MCF 10A (cell line): ENCODE results near the gene OGFOD3. TPM values are rescaled to one million over a fixed set of nuclear protein-coding genes. Genes with fewer than 3 reads are reported as not detected.
A peak's percentile ranks its signal among the peaks of the same experiment; 100 is the strongest.
"Not testable (repeated sequence)": the region's sequence is repeated elsewhere in the genome, so short reads cannot be mapped to it uniquely, and the experiment has no call there.

Source experiments
- BruUV-seq: library from RNA; stranded (reverse); fragments of 400-500 nt; replicated peaks from 2 replicates; lab custom pipeline; 2021; lab: Mats Ljungman, UMichigan
- CTCF ChIA-PET: fragments of 300-600 bp; sonication (Branson Sonifier 250); formaldehyde crosslinking; extraction: SDS; loops from one replicate; lab custom pipeline; 2021; ENCODE audit warnings: antibody characterized with exemption, inconsistent platforms; lab: Yijun Ruan, JAX
- POLR2A ChIA-PET: fragments of 300-600, 350-650 bp; sonication (Branson Sonifier 250); formaldehyde crosslinking; extraction: SDS; loops from one replicate; lab custom pipeline; 2020; ENCODE audit warnings: antibody characterized with exemption, inconsistent platforms; lab: Yijun Ruan, JAX
- DNase-seq: peaks from one replicate; pipeline ENCODE4 v3.0.0-alpha.2; 2018; ENCODE audit not compliant: unreplicated experiment
- H3K27ac Mint-ChIP-seq: one replicate; pipeline ENCODE4 v1.8.0; 2022; ENCODE audit warnings: mild to moderate bottlenecking, low read depth, mixed read lengths; ENCODE audit not compliant: unreplicated experiment
- H3K27me3 Mint-ChIP-seq: one replicate; pipeline ENCODE4 v1.8.0; 2022; ENCODE audit warnings: mixed read lengths; ENCODE audit not compliant: insufficient read depth, unreplicated experiment
- H3K36me3 Mint-ChIP-seq: one replicate; pipeline ENCODE4 v1.8.0; 2022; ENCODE audit warnings: mild to moderate bottlenecking, moderate library complexity, mixed read lengths; ENCODE audit not compliant: insufficient read depth, unreplicated experiment
- H3K4me1 Mint-ChIP-seq: one replicate; pipeline ENCODE4 v1.8.0; 2022; ENCODE audit warnings: mixed read lengths; ENCODE audit not compliant: insufficient read depth, unreplicated experiment
- H3K4me3 Mint-ChIP-seq: one replicate; pipeline ENCODE4 v1.8.0; 2022; ENCODE audit warnings: mild to moderate bottlenecking, moderate library complexity, mixed read lengths; ENCODE audit not compliant: unreplicated experiment
- H3K9me3 Mint-ChIP-seq: one replicate; pipeline ENCODE4 v1.8.0; 2022; ENCODE audit warnings: mixed read lengths; ENCODE audit not compliant: unreplicated experiment
- intact Hi-C: fragments of 100-400 bp; cut with micrococcal nuclease; formaldehyde crosslinking; loops from 2 replicates; pipeline ENCODE4 v1.14.1; 2022
- total RNA-seq: library from RNA; stranded (reverse); gene quantifications from 2 replicates; pipeline ENCODE4 v1.2.3, GENCODE V29; 2022
- TF ChIP-seq, protein P1 (sequence below): fragments of 200-600 bp; IDR thresholded peaks from one replicate; pipeline ENCODE4 v1.8.0; 2022; ENCODE audit warnings: antibody characterized with exemption, mild to moderate bottlenecking; ENCODE audit not compliant: unreplicated experiment

The OGFOD3 gene
- total RNA-seq, 1 experiment from 2014 or later, result 21.1 TPM

DNA sequence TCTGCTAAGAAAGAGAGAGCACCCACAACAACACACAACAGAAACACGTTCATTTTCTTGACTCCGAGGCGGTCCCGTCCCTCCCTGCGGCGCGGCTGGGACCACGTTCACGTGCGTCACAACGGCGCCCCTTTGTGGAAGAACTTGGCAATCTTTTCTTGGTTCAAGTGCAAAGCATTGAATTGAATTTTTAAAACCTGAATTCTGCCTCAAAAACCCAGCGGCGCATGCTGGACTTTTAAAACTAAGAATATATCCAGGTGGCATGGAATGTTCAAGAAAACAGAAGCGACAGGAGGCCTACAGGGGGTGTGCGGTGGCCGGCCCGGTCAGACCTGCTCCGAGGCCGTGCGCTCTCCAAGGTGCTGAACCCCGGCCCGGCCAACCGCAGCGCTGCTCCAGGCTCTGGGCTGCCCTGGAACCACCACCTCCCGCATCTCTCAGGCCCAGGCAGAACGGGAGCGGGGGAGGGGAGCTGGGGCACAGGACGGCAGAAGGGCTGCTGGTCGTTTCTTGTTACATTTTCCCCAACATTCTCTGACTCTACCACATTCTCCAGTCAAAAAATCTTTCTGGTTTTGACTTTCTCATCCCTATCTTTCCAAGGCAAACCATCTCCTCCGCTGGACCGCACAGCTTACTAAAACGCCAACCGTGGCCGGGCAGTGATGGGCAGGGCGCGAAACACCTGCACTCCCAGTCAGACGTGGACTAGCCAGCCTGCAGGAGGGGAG, 3.7 kb downstream of the OGFOD3 start:
- POLR2A ChIA-PET, result interaction anchor here (0.6 kb wide), 1 partner anchor 108 kb away, joined by 3 read pairs; no protein-coding TSS in a partner anchor
- no peak overlapping the region for H3K27ac Mint-ChIP-seq
- intact Hi-C loops, result loop anchor here (2.0 to 10.0 kb wide), 3 partner anchors 62 to 140 kb away; no protein-coding TSS in a partner anchor
- H3K9me3 Mint-ChIP-seq, result no peaks in the 10 kb centered on the region
- peak; percentile 43 for DNase-seq
- H3K4me3 Mint-ChIP-seq, result no peak overlapping the region
- H3K36me3 Mint-ChIP-seq, result peaks cover 11% of the 10 kb centered on the region
- BruUV-seq, result TSS peak; percentile 1
- H3K27me3 Mint-ChIP-seq, result no peaks in the 10 kb centered on the region
- CTCF ChIA-PET, result interaction anchor here (0.6 to 1.0 kb wide), 3 partner anchors 12 to 232 kb away, joined by 3 to 4 read pairs (median 3); no protein-coding TSS in a partner anchor
- TF ChIP-seq, protein P1, sequence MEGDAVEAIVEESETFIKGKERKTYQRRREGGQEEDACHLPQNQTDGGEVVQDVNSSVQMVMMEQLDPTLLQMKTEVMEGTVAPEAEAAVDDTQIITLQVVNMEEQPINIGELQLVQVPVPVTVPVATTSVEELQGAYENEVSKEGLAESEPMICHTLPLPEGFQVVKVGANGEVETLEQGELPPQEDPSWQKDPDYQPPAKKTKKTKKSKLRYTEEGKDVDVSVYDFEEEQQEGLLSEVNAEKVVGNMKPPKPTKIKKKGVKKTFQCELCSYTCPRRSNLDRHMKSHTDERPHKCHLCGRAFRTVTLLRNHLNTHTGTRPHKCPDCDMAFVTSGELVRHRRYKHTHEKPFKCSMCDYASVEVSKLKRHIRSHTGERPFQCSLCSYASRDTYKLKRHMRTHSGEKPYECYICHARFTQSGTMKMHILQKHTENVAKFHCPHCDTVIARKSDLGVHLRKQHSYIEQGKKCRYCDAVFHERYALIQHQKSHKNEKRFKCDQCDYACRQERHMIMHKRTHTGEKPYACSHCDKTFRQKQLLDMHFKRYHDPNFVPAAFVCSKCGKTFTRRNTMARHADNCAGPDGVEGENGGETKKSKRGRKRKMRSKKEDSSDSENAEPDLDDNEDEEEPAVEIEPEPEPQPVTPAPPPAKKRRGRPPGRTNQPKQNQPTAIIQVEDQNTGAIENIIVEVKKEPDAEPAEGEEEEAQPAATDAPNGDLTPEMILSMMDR, result peak; percentile 37
- H3K4me1 Mint-ChIP-seq, result no peaks in the 10 kb centered on the region

DNA sequence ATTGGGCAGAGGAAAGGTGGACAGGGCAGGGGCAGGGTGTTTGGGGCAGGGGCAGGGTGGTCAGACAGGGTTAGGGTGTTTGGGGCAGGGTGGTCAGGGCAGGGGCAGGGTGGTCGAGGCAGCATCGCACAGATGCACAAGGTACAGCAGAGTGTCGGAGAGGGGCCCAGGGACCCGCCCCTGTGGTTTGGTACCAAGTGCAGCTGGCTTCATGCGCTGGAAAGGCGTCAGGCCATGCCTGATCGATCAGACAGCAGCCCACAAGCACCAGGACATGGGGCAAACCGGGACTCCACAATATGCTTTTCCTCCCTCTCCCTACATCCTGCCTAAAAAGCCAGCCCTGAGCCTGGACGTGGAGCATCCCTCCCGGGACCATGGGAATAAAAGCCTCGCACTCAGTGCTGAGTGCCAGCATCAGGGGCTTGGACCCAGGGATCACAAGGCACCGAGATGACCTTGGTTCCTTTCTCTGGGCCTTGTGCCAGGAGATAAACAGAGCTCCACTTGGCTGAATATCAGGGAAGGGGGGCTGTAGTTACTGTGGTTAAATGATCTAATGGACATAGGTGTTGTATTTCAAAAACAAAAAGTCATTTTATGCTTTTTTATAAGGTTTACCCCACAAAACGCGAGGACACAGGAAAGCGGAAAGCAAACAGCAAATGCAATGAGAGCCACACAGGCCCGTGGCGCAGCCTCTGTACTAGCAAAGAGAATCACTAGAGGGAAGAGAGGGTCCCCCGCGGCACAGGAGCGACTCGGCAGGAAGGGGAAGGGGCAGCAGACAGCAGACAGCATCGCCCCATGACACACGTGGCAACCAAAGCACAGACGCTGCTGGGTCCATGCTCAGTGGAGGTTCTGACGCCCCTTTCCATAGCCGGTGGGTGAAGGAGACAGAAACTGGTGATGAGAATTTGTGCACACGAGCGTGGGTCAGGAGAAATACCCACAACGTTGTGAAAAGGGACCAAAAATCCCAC, 5.6 kb downstream of the OGFOD3 start:
- H3K27ac Mint-ChIP-seq, result no peak overlapping the region

DNA sequence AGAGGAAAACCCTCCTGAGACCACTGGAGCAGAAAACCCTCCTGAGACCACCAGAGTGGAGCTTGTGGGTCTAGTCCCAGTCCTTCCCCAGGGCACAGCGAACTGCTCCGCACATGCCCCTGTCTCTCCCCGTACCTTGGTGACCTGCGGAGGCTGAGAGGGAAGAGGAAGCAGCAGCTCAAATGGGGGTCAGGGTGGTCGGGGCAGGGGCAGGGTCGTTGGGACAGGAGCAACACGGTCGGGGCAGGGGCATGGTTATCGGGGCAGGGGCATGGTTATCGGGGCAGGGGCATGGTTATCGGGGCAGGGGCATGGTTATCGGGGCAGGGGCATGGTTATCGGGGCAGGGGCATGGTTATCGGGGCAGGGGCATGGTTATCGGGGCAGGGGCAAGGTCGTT, 6.3 kb downstream of the OGFOD3 start:
- H3K27ac Mint-ChIP-seq, DNase-seq, BruUV-seq, H3K27me3 Mint-ChIP-seq, H3K9me3 Mint-ChIP-seq, POLR2A ChIA-PET, H3K4me3 Mint-ChIP-seq, CTCF ChIA-PET, H3K4me1 Mint-ChIP-seq: not testable (repeated sequence)
- H3K36me3 Mint-ChIP-seq, result peaks cover 24% of the 10 kb centered on the region
- intact Hi-C loops, result loop anchor here (10.0 kb wide), 2 partner anchors 113 to 143 kb away; no protein-coding TSS in a partner anchor

More for the DNA sequence above, 5.6 kb downstream of the OGFOD3 start:
- TF ChIP-seq, protein P1, result no peak
- Mint-ChIP-seq H3K4me1 (no peaks in the 10 kb centered on the region), H3K4me3 (no peak overlapping the region), H3K36me3 (peaks cover 24% of the 10 kb centered on the region), H3K27me3 (no peaks in the 10 kb centered on the region), H3K9me3 (no peaks in the 10 kb centered on the region)
- no TSS peak for BruUV-seq
- CTCF ChIA-PET, result interaction anchor here (0.6 to 0.9 kb wide), 5 partner anchors 55 to 453 kb away, joined by 3 to 5 read pairs (median 3); no protein-coding TSS in a partner anchor
- no peak for DNase-seq
- intact Hi-C loops, result loop anchor here (10.0 kb wide), 2 partner anchors 112 to 142 kb away; no protein-coding TSS in a partner anchor
- POLR2A ChIA-PET, result no interaction called here

DNA sequence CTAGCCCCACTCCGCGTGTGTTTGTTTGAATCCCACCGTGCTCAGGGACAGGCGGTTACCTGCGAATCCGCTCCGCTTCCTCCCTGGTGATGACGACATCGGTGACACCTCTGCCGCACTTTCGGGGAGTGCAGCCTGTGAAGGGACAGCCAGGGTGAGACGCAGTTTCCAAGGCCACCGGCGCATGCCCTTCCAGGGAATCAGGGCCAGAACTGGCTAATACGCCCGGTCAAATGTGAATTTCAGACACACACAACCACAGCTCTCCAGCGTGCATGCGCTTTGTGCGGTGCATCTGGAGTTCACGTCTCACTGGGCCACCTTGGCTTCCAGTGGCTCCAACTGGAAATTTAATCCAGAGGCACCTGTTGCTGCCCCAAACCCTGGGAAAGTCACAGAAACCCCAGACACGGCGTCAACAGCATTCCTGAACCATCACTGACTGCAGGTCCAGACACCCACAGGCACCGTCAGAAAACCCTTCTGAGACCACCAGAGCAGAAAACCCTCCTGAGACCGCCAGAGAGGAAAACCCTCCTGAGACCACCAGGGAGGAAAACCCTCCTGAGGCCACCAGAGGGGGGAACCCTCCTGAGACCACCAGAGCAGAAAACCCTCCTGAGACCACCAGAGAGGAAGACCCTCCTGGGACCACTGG, 6.9 kb downstream of the OGFOD3 start:
- no peaks in the 10 kb centered on the region for H3K9me3 Mint-ChIP-seq
- CTCF ChIA-PET, result interaction anchor here (0.6 to 1.3 kb wide), 4 partner anchors 22 to 463 kb away, joined by 3 to 4 read pairs (median 3); no protein-coding TSS in a partner anchor
- TF ChIP-seq, protein P1, result no peak
- H3K27ac Mint-ChIP-seq, result no peak overlapping the region
- DNase-seq, result no peak
- H3K4me3 Mint-ChIP-seq, result no peak overlapping the region
- peaks cover 24% of the 10 kb centered on the region for H3K36me3 Mint-ChIP-seq
- BruUV-seq, result no TSS peak
- intact Hi-C loops, result loop anchor here (10.0 kb wide), 2 partner anchors 113 to 143 kb away; no protein-coding TSS in a partner anchor
- no peaks in the 10 kb centered on the region for H3K27me3 Mint-ChIP-seq
- POLR2A ChIA-PET, result no interaction called here
- H3K4me1 Mint-ChIP-seq, result no peaks in the 10 kb centered on the region
